Measurements from ENCODE around the gene TIE1.

The TIE1 gene

DNA sequence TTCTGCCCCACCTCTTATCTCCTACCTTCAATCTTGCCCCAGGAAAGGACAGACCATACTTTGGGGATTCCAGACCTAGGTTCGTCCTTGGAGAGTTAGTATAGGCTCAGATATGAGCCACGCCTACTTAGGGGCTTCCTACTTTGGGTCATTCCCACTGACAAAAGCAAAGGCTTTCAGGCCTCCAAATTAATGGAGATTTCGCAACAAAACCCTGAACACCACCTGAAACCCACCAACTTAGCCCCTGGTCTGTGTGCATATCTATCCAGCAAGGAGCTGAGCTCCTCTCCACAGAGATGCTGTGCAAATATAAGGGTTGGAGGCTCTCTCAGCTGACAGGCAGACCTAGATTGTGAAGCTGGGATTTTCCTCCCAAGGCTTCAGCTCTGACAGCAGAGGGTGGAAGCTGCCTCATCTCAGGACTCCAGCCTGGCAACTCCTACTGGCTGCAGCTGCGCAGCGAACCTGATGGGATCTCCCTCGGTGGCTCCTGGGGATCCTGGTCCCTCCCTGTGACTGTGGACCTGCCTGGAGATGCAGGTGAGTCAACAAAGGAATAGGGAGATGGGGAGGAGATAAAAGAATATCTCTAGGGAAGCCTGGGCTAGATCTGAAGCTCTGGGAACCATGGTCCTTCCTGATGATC lies 38.9 kb downstream of the TIE1 start:
- no peak for DNase-seq

DNA sequence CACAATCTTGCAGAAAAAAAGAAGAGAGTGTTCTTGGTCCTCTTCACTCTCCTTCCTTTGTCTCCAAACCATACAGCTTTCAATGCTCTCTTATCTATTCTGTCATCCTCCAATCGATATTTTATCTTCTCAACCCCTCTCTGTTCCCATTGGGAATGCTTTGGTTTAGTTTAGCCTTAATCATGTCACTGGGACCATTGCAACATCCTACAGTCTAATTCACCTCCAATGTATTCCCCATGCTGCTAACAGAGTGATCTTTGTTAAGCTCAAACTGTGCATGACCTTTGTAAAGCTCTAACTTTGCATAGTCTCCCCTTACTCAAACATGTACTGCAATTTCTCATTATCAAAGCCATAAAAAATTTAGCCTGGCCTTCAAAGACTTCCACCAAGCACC lies 39.8 kb downstream of the TIE1 start:
- no peak for DNase-seq

DNA sequence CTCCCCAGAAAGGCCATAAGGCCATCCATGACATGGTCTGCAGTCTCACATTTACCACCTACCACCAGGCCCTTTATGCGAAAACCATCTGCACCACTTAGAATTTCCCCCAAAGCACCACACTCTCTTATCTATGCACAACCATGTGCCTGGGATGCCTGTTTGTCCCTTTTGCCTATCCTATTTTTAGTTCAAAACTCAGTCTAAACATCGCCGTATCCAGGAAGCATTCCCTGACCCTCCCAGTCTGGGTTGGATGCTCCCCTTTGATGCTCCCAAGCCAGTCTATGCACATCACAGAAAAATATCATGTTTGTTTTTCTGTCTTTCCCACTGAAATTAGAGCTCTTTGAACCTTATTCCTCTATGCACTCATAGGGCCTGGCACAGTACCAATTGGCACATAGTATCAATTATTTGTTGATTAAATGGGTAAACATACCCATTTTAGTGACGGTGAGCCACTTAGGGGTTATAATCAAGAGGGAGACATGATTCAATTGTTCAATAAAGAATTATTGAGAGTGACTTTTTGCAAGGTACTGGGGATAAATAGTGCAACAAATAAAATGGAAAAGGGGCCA lies 43.6 kb downstream of the TIE1 start:
- DNase-seq, result no peak

DNA sequence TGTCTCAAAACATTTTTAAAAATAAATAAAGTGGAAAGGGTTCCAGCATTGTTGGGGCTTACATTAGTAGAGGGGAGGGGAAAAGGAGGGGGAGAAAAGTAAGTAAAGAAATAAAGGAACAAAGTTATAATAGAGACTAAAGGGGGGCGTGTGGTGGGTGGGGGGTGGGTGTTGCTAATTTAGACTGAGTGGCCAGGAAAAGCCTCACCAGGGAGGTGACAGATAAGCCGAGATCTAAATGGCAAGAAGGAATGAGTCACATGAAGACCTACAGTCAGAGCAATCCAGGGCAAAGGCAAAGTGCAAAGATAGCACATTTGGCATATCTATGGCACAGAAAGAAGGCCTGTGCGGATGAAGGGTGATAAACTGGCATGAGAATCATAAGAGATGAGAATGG lies 44.3 kb downstream of the TIE1 start:
- no peak for DNase-seq

DNA sequence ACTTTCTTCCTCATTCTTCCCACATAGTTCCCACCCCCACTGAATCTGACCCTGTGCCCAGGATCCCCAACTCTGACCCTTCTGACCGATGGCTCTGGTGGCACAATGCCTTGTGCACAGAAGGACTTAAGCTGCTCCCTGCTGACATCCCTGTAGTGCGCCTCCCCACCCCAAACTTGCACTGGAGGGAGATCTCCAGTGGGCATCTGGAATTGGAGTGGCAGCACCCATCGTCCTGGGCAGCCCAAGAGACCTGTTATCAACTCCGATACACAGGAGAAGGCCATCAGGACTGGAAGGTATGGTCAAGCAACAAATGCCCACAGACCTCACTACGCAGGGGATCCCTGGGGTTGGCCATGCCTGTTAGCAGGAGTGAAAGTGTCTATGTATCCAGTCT lies 45.9 kb downstream of the TIE1 start:
- DNase-seq, result no peak

DNA sequence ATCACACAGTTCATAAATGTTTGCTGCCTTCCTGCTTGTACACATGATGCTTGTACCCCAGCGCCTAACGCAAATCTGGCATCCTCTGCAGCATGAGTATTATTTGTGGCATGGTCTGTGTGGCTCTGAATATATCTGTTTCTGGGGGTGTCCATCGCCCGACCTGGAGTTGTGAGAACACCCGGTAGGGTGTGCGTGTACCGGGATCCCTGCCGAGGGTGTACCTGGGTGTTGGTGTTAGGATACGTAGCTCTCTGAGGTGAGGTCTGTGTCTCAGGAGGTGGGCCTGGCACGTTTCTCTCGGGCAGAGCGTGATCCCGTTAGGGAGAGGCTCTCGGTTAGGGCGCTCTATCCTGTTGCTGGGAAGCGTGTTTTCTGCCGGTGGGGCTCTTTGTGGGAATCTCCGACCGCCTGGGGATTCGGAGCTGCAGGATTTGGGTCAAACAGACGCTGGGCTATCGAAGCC lies 47.6 kb downstream of the TIE1 start:
- no peak for DNase-seq

DNA sequence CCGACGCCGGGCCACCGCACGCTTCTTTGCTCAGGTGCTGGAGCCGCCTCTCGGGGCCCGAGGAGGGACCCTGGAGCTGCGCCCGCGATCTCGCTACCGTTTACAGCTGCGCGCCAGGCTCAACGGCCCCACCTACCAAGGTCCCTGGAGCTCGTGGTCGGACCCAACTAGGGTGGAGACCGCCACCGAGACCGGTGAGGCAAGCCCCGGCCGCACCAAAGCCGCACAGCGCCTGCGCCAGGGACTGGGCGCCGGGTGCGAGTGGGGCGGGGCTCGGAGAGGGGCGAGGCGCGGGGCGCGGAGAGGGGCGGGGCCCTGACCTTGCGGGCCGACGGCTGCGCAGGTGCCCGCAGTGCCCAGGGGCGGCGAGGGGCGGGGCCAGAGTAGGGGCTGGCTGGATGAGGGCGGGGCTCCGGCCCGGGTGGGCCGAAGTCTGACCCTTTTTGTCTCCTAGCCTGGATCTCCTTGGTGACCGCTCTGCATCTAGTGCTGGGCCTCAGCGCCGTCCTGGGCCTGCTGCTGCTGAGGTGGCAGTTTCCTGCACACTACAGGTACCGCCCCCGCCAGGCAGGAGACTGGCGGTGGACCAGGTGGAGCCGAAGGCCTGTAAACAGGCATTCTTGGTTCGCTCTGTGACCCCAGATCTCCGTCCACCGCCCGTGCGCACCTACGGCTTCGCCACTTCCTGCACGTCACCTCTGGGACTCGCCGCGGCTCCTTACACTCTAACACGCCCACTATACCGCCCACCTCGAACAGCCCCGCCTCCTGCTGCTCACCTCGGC lies 48.2 kb downstream of the TIE1 start:
- peak; percentile 77 for DNase-seq

DNA sequence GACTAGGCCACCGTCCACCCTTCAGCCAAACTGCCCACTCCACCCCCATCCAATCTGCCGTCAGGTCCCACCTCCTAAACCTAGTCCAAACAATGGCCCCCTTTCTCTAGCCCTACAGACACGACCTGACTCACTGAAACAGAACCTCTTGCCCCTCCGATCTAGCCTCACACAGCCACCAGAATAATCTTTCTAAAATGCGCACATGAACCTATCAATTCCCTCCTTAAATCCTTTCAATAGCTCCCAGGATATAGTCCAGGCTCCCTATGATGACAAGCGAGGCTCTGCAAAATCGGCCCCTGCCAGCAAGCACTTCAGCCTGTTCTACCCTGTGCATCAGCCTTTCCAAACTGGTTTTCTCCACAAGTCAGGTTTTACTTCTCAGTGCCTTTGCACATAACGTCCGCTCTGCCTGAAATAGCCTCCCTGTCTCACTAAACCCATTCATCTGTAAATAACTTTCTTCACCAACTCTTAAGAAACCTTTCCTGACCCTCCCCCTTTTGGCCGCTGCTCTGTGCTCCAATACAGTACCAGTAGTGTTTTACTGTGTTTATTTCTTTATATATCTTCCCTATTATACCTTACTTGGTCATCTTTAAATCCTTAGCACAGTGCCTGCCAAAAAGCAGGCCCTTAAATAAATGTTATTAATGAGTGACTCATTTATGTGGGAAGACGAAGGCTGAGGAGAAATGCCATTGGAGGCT lies 49.0 kb downstream of the TIE1 start:
- no peak for DNase-seq

DNA sequence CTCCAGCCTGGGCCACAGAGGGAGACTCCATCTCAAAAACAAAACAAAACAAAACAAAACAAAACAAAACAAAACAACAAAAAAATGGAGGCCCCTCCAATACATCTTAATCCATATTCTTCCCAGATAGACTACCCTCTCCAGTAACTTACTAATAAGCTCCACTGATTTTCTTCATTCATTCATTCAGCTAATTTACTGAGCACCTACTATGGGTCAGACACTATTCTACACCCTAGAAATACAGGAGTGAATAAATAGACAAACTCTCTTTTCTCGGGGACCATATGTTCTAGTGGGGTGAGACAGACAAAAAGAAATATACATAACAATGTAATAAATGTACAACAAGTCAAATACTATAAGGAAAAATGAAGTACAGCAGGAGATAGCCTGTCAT lies 50.2 kb downstream of the TIE1 start:
- DNase-seq, result no peak

DNA sequence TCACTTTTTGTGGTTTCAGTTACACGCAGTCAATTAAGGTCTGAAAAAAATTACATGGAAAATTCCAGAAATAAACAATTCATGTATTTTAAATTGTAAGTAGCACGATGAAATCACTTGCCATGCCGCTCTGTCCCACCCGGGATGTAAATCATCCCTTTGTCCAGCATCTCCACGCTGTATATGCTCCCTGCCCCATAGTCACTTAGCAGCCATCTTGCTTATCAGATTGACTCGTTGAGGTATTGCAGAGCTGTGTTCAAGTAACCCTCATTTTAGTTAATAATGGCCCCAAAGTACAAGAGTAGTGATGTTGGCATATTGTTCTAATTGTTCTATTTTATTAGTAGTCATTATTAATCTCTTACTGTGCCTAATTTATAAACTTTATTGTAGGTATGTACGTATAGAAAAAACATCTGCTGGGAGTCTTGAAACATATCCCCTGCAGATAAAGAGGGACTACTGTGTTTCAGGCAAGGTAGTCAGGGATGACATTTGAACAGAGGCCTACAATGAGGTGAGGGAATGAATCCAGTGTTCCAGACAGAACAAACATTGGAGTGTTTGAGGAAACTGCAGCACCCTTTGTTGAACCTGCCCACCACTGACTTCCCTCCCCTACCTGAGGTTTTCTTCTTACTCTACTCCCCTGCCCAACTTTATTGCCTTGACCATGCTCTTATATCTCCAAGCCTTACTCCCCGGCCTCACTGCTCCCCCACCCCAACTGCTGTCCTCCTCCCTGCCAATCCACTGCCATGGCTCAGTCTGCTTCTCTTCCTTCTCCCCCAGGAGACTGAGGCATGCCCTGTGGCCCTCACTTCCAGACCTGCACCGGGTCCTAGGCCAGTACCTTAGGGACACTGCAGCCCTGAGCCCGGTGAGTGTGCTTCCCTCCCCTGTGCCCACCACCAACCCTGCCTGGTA lies 50.9 kb downstream of the TIE1 start:
- DNase-seq, result no peak

DNA sequence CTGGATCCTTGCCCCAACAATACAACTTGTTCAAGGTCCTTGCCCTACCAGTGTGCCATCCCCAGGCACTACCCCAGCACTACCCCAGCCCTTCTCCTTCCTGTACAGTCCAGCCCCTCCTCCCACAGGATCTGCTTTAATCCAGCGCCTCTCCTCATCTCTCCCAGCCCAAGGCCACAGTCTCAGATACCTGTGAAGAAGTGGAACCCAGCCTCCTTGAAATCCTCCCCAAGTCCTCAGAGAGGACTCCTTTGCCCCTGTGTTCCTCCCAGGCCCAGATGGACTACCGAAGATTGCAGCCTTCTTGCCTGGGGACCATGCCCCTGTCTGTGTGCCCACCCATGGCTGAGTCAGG lies 51.5 kb downstream of the TIE1 start:
- DNase-seq, result no peak

DNA sequence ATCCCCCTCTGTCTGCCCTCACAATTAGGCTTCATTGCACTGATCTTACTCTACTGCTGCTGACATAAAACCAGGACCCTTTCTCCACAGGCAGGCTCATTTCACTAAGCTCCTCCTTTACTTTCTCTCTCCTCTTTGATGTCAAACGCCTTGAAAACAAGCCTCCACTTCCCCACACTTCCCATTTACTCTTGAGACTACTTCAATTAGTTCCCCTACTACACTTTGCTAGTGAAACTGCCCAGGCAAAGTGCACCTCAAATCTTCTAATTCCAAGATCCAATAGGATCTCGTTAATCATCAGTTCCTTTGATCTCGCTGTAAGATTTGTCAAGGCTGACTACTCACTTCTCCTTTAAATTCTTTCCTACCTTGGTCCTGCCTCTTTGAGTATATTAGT lies 52.1 kb downstream of the TIE1 start:
- DNase-seq, result no peak

DNA sequence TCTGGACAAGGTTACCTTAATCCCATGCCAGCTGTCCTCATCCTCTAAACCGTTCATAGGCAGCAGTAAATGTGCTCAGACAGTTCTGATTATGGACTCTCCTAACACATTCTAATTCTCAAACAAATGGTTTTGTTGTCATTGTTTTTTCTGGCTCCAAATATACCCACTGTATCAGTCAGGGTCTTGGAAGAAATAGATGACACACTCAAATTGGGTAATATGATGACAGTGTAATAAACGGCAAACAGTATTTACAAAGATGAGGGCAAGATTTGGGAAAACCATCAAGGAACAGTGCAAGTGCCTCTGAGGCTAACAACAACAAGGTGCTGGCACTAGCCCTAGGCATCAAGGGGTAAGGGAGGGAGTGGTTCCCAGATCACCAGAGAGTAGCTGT lies 53.7 kb downstream of the TIE1 start:
- DNase-seq, result no peak

DNA sequence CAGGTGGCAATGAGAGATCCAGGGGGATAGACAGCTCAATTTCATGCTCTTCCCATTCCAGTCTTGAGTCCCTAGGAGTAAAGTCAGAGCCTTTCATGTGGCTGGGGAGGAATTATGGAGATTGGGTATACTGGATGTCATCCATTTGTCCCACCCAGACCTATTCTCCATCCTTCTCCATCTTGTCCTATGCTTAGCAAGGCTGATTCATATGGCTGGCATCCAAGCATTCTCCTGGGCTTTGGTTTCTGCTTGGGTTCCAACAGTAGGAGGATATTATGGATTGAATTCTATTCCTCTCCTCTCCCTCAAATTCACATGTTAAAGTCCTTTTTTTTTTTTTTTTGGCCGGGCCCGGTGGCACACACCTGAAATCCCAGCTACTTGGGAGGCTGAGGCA lies 54.2 kb downstream of the TIE1 start:
- DNase-seq, result no peak

DNA sequence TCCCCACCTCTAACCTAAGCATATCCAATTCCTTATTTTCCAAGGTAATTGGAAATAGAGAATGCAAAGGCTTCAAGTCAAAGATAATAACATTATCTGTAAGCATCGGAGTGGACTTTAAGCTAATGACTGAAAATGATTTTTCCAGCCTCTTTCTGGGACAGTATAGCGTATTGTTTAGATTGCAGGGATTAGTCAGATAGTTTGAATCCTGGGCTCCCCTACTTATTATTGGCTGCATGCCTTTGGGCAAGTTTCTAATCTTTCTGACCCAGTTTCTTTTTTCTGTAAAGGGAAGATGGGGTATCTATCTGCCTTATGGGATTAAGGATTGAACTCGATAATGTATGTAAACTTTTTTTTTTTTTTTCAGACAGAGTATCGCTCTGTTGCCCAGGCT lies 56.5 kb downstream of the TIE1 start:
- no peak for DNase-seq

DNA sequence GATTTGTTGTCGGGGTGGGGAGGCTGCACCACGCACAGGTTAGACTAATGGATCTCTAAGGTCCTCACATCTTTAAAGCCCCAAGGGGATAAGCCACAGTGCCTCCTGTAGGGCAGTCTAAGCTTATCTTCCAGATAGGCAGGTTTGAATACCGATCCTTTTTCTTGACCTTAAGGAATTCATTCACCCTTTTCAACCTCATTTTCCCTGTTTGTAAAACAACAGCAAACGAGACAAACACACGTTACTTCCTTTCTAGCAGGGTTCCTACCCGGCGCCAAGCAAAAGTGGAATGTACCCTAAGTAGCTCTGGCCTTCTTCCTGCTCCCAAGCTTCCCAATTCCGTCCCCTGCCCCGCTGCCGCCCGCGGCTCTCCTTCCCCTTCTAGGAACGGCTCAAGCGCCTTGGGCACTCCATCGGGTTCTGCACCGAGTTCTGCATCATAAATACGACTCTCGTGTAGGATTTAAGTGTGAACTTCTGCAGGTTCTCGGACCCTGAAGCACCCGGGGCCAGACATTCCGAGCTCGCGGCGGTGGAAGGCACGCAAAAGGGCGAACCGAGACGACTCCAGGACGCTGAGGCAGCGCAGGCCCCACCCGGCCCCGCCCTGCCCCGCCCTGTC lies 57.5 kb downstream of the TIE1 start:
- DNase-seq, result no peak

DNA sequence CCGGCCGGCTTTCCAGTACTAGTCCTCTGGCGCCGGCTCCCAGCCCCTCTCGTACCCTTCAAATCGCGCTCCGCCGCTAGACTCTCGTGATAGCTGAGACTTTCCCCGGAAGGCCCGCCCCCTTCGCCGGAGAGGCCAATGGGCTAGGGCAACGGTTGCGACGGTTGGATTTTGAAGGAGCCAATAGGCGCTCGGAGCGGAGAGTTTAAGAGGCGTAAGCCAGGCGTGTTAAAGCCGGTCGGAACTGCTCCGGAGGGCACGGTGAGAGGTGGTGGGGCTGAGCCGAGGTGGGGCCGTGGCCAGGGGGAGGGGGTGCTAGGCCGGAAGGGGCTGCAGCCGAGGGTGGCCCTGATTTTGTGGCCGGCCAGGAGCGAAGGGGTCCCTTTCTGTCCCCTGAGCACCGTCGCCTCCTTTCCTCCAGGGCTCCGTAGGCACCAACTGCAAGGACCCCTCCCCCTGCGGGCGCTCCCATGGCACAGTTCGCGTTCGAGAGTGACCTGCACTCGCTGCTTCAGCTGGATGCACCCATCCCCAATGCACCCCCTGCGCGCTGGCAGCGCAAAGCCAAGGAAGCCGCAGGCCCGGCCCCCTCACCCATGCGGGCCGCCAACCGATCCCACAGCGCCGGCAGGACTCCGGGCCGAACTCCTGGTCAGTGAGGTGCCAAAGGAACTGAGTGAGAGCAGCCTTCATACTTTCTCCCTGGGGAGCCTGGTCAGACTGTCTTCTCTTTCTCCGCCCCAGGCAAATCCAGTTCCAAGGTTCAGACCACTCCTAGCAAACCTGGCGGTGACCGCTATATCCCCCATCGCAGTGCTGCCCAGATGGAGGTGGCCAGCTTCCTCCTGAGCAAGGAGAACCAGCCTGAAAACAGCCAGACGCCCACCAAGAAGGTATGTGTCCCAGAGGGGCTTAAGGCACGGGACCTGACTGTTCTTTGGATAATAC lies 58.2 kb downstream of the TIE1 start, which contains the start of gene CDC20:
TSS of gene CDC20 (plus strand) at position 236 of the 948 bp plus-strand sequence. CDS start at position 471, 235 bp downstream.
- peak; percentile 99 for DNase-seq

DNA sequence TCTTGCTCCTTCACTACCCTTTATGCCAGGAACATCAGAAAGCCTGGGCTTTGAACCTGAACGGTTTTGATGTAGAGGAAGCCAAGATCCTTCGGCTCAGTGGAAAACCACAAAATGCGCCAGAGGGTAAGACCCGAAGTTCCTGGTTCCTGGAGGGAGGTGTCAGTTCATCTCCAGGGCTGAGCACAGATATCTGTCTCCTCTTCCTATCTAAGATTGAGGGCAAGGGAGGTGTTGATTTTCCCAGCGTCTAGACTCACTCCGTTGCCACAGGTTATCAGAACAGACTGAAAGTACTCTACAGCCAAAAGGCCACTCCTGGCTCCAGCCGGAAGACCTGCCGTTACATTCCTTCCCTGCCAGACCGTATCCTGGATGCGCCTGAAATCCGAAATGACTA lies 58.9 kb downstream of the TIE1 start:
- no peak for DNase-seq

DNA sequence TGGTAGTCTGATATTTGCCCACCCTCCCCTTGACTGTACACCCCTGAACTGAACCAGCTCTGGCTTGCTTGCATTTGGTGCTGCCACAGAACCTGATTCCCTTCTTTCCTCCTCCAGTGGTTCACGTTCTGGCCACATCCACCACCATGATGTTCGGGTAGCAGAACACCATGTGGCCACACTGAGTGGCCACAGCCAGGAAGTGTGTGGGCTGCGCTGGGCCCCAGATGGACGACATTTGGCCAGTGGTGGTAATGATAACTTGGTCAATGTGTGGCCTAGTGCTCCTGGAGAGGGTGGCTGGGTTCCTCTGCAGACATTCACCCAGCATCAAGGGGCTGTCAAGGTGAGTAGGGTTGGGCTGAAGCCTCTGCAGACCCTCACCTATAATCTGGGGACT lies 59.8 kb downstream of the TIE1 start:
- no peak for DNase-seq

DNA sequence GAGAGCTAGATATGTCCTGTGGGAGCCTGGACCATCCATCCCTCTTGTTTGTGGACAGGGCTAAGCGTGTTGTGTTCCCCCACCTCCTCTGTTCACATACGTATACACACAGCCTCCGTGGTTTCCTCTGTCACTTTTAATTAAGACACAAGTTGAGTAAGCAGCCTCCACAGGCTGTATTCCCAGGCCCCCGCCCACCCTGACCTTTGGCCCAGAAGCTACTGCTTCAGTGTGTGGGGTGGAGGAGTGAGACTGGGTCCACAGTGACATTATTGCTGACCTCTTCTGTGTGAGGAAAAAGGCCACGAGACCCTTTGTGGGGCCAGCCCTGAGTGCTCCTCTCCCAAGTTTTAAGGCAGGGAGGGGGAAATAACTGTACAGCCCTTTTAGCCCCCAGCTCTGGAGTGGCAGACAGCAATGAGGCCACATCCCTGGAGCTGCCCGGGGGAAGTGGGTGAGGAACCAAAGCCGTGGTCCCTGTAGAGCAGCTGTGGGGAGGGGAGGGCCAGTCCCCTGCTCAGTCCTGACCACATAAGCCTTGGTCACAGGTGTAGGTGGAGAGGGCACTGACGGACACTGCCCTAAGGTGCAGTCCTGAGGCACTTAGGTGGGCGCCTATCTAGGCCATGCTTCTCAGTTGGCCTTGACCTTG lies 62.6 kb downstream of the TIE1 start:
- no peak for DNase-seq
